Heart left ventricle (tissue), 16 donors: ENCODE results near the gene NANOS1. TPM values are rescaled to one million over a fixed set of nuclear protein-coding genes. Genes with fewer than 3 reads are reported as not detected.
"Not testable (repeated sequence)": the region's sequence is repeated elsewhere in the genome, so short reads cannot be mapped to it uniquely, and the experiment has no call there.

ENCODE experiments used
- ATAC-seq, 4 donors: fragments of 200-7000 bp; cut with Tn5 transposase; one replicate each; pipeline ENCODE4 v1.9.1; 2020 to 2022; ENCODE audit warnings: moderate library complexity in 4 of 4, mild to moderate bottlenecking in 3 of 4, moderate number of reproducible peaks in 1 of 4
- DNase-seq, 5 donors: peaks; one replicate each; pipeline ENCODE4 v3.0.0-alpha.2; 2020
- H3K27ac ChIP-seq, 12 donors: fragments of 200-600 bp; sonication (generic) in 4 of 12; one replicate each; pipeline versions ENCODE4 v1.5.0 to v1.8.0; 2016 to 2022; ENCODE audit warnings: mild to moderate bottlenecking in 2 of 12
- H3K27me3 ChIP-seq, 9 donors: fragments of 200-600 bp; sonication (generic) in 2 of 9; one replicate each; pipeline versions ENCODE4 v1.5.1 to v1.8.0; 2016 to 2022; ENCODE audit warnings: mild to moderate bottlenecking in 3 of 9
- H3K36me3 ChIP-seq, 9 donors: fragments of 200-600 bp; sonication (generic) in 2 of 9; one replicate each; pipeline versions ENCODE4 v1.5.0 to v1.8.0; 2018 to 2022; ENCODE audit warnings: mild to moderate bottlenecking in 2 of 9
- H3K4me1 ChIP-seq, 12 donors: fragments of 200-600 bp; sonication (generic) in 4 of 12; one replicate each; pipeline versions ENCODE4 v1.5.0 to v1.8.0; 2016 to 2022; ENCODE audit warnings: mild to moderate bottlenecking in 3 of 12
- H3K4me3 ChIP-seq, 12 donors: fragments of 200-600 bp; sonication (generic) in 4 of 12; one replicate each; pipeline versions ENCODE4 v1.5.0 to v1.8.0; 2017 to 2022; ENCODE audit warnings: mild to moderate bottlenecking in 9 of 12, moderate library complexity in 4 of 12
- H3K9me3 ChIP-seq, 12 donors: fragments of 200-600 bp; sonication (generic) in 4 of 12; one replicate each; pipeline versions ENCODE4 v1.5.0 to v1.8.0; 2016 to 2022; ENCODE audit warnings: mild to moderate bottlenecking in 1 of 12
- CTCF ChIP-seq, 12 donors: fragments of 200-600 bp; sonication (generic) in 4 of 12; IDR thresholded peaks; one replicate each; pipeline versions ENCODE4 v1.5.0 to v1.8.0; 2018 to 2022; ENCODE audit warnings: antibody characterized with exemption in 12 of 12, mild to moderate bottlenecking in 5 of 12
- POLR2A ChIP-seq, 2 donors: fragments of 450-650 bp; IDR thresholded peaks; one replicate each; pipeline ENCODE4 v1.6.1; 2017; ENCODE audit warnings: antibody characterized with exemption in 2 of 2, mild to moderate bottlenecking in 2 of 2, moderate library complexity in 2 of 2
- WGBS, 4 donors: extraction: QIAGEN DNeasy Blood & Tissue Kit in 2 of 4; methylation state at CpG; one replicate each; pipeline versions ENCODE4 v1.1.5 to v1.1.7; 2013 to 2018; 5-methylcytosine and 5-hydroxymethylcytosine counted together
- intact Hi-C, 10 donors: fragments of 100-400 bp; cut with DNase I; formaldehyde crosslinking; loops; one replicate each; pipeline versions ENCODE4 v1.11.1 to v1.14.2; 2022
- polyA plus RNA-seq, 2 donors: library from polyadenylated mRNA; stranded (reverse); fragments of 200-250 nt; gene quantifications; one replicate each; pipeline ENCODE4 v1.2.3, GENCODE V29; 2013
- total RNA-seq, 9 donors: library from RNA; depleted of rRNA in 2 of 9; stranded (reverse); fragments of >200 nt in 2 of 9; fragmentation: NEBNext Ultra II Directional in 3 of 9; extraction: Animal tissue kit (Norgen Biotek cat#: 25700) in 3 of 9; gene quantifications; one replicate each; pipeline versions ENCODE4 v1.1.0 to v1.2.4, GENCODE V29; 2016 to 2023
- donor health status: ischemic (EF 13 %, LVEDD 7.1; RV severe dilation, severe dysfunction).
- donor health status: healthy with polysubstance abuse.
- donor health status: DM: no; HTN: yes; CAD: no.
- donor health status: DM: no; HTN: no; CAD: no.
- donor health status: ischemic (EF 25% LVEDD 6.9; RV normal size, moderate dysfunction).
- donor health status: ischemic (EF 25% LVEDD 5.7; RV mildly dilated, moderate dysfunction).
- donor health status: healthy.
- donor health status: DM: yes; HTN: yes; CAD: no.
- donor health status: ischemic (EF 35%, LVEDD 5.7; RV mildly dilated, moderate dysfunction).
- donor health status: nonischemic (EF 11% LVEDD 7.7; RV severe dilation, severe dysfunction).
- donor health status: DM: yes; HTN: yes; CAD: no.
- donor health status: PGD.
- donor health status: ischemic (EF 29% LVEDD 5.4; RV normal size, mild dysfunction).
- donor health status: nonischemic (EF 23%, LVEDD 6.1; RV moderate dilation, normal function).

NANOS1 gene
- total and polyA plus RNA-seq, 11 donors = 3.3 to 41.4 (median 8.8) TPM

GRCh38 chr10:119026301-119027110, 3.0 kb upstream of the NANOS1 start:
- DNase-seq (no peak), ATAC-seq (no peak)
- peaks cover 0 to 5% (median 0%) of the 10 kb centered on the region in 9 donors for H3K27me3 ChIP-seq
- H3K4me1 ChIP-seq = peaks cover 0 to 47% (median 23%) of the 10 kb centered on the region in 12 donors
- TF ChIP-seq POLR2A (IDR thresholded peaks at IDR 0.05) (no peak), CTCF (IDR thresholded peaks at IDR 0.05) (no peak)
- H3K4me3 ChIP-seq = no peak overlapping the region
- H3K27ac ChIP-seq = peak overlapping the region in 11 of 12 donors; percentile 47 to 95 (median 87)
- intact Hi-C loops = loop anchor here in 7 of 10 donors (5.0 to 10.0 kb wide), 7 partner anchors 59 to 462 kb away; partner anchors contain the start of gene CACUL1 (in 2 of the 7)
- H3K36me3 ChIP-seq = no peaks in the 10 kb centered on the region
- WGBS, 4 donors = 66 to 74% (median 69%) methylated on average over 17 to 18 of the region's 18 CpGs
- H3K9me3 ChIP-seq = no peaks in the 10 kb centered on the region

GRCh38 chr10:119028445-119028899, 1.0 kb upstream of the NANOS1 start:
- H3K27me3 ChIP-seq, H3K9me3 ChIP-seq, ATAC-seq, DNase-seq: not testable (repeated sequence)
- peak overlapping the region in 9 of 12 donors; percentile 51 to 88 (median 77) for H3K27ac ChIP-seq
- H3K36me3 ChIP-seq = peaks cover 0 to 18% (median 13%) of the 10 kb centered on the region in 9 donors
- 64 to 65% (median 64%) methylated on average over 10 of the region's 10 CpGs for WGBS, 4 donors
- peaks cover 0 to 53% (median 23%) of the 10 kb centered on the region in 12 donors for H3K4me1 ChIP-seq
- peak overlapping the region in 10 of 12 donors; percentile 47 to 86 (median 64) for H3K4me3 ChIP-seq
- intact Hi-C loops = loop anchor here in 7 of 10 donors (2.0 to 10.0 kb wide), 8 partner anchors 61 to 464 kb away; partner anchors contain the start of gene CACUL1 (in 2 of the 7)

GRCh38 chr10:119028900-119029612, 458 bp upstream of the NANOS1 start:
- peaks cover 0 to 5% (median 0%) of the 10 kb centered on the region in 9 donors for H3K27me3 ChIP-seq
- H3K4me3 ChIP-seq = peak overlapping the region in 11 of 12 donors; percentile 14 to 86 (median 63)
- peaks cover 0 to 53% (median 23%) of the 10 kb centered on the region in 12 donors for H3K4me1 ChIP-seq
- no peaks in the 10 kb centered on the region for H3K9me3 ChIP-seq
- TF ChIP-seq CTCF (IDR thresholded peaks at IDR 0.05) (peak in 10 of 12 donors; percentile 13 to 54 (median 28)), POLR2A (IDR thresholded peaks at IDR 0.05) (peak in 1 of 2 donors; percentile 32)
- H3K27ac ChIP-seq = peak overlapping the region in 11 of 12 donors; percentile 27 to 88 (median 77)
- peak; percentile 59 to 81 (median 78) for ATAC-seq
- peak; percentile 89 to 95 (median 92) for DNase-seq
- peaks cover 0 to 23% (median 19%) of the 10 kb centered on the region in 9 donors for H3K36me3 ChIP-seq
- intact Hi-C loops = loop anchor here in 7 of 10 donors (2.0 to 10.0 kb wide), 8 partner anchors 62 to 464 kb away; partner anchors contain the start of gene CACUL1 (in 2 of the 7)
- 4 to 15% (median 8%) methylated on average over 29 to 68 of the region's 68 CpGs for WGBS, 4 donors

- peaks cover 0 to 5% (median 0%) of the 10 kb centered on the region in 9 donors for H3K27me3 ChIP-seq
- TF ChIP-seq POLR2A (IDR thresholded peaks at IDR 0.05) = no peak
- TF ChIP-seq CTCF (IDR thresholded peaks at IDR 0.05) = peak in 2 of 12 donors; percentile 12 to 14
- ATAC-seq (peak in 2 of 4 donors; percentile 15 to 41), DNase-seq (peak; percentile 24 to 70 (median 53))
- H3K27ac ChIP-seq = peak overlapping the region in 2 of 12 donors; percentile 34 to 84
- H3K9me3 ChIP-seq = no peaks in the 10 kb centered on the region
- H3K4me1 ChIP-seq = peaks cover 0 to 42% (median 17%) of the 10 kb centered on the region in 12 donors
- 7 to 27% (median 13%) methylated on average over 21 to 65 of the region's 65 CpGs for WGBS, 4 donors
- intact Hi-C loops = loop anchor here in 1 of 10 donors (5.0 kb wide), 1 partner anchor 47 kb away; no protein-coding TSS in a partner anchor
- peaks cover 0 to 39% (median 34%) of the 10 kb centered on the region in 9 donors for H3K36me3 ChIP-seq
- H3K4me3 ChIP-seq = peak overlapping the region; percentile 16 to 86 (median 64)
Observed at GRCh38 chr10:119030421-119031250, 1.1 kb downstream of the NANOS1 start.
